HG03378 (cell line): ENCODE measurements around the gene KREMEN2.

ENCODE experiments used
- ATAC-seq: cut with Tn5 transposase; IDR thresholded peaks from one replicate; pipeline ENCODE4 v1.9.1; 2021; ENCODE audit warnings: mild to moderate bottlenecking, moderate library complexity; ENCODE audit not compliant: unreplicated experiment

Gene KREMEN2

GRCh38 chr16:2976201-2976600 is 12.1 kb downstream of the KREMEN2 start:
- no peak for ATAC-seq

GRCh38 chr16:2976673-2977072 is 12.6 kb downstream of the KREMEN2 start:
- no peak for ATAC-seq

- no peak for ATAC-seq
Observed at GRCh38 chr16:2977440-2977839, 13.4 kb downstream of the KREMEN2 start.

DNA sequence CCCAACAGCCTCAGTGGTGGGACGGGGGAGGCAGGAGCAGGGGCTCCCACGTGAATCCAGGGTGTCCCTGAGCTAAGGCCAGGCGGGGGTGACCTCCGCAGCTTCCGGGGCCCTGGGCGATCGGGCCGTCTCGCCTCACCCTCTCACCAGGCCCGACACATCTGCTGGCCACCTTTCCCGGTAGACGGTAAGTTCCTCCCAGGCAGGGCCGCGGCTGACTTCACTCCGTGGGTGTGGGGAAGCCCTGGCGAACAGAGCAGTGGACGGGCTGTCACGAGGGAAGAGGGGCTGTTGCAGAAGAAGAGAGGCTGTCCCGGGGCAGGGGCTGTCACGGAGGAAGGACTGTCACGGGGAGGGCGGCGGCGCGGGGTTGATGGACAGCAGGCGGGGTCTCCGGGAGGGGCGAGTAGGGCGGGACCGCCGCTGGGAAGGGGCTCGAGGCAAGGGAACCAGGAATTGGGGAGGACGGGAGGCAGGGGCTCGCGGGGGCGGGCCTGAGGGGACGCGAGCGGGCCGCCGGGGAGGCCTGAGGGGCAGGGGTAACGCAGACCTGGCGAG is 15.7 kb downstream of the KREMEN2 start:
- ATAC-seq: no peak

- peak; percentile 53 for ATAC-seq
Observed at GRCh38 chr16:2980227-2981176, 16.4 kb downstream of the KREMEN2 start, which contains the start of gene PKMYT1. PKMYT1 (minus strand) TSS chr16:2980446; CDS start chr16:2979657, 789 bp downstream.

DNA sequence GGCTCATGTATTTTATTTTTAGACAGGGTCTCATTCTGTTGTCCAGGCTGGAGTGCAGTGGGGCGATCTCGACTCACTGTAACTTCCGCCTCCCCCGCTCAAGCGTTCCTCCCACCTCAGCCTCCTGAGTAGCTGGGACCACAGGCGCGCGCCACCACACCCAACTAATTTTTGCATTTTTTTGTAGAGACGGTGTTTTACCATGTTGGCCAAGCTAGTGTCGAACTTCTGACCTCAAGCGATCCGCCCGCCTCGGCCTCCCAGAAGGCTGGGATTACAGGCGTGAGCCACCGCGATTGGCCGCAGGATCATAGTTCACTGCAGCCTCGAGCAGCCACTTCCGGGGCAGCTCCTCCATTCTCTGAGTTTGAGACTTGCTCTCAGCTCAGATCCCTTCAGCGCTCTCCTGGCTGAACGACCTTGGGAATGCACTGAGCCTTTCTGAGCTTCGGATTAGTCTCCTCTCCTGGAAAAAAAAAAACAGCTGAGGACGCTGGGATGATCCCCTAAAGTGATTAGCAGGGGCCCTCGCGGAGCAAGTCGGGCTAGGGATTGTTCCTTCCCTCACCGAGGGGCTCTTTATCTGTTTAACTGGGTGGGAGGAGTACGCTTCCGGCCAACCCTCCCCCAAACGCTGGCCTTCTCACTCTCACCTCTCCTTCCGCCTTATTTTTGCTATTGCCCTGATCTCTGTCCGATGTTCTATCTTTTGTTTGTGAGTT is 17.3 kb downstream of the KREMEN2 start:
- no peak for ATAC-seq

- no peak for ATAC-seq
Observed at GRCh38 chr16:2981899-2982250, 17.8 kb downstream of the KREMEN2 start.

DNA sequence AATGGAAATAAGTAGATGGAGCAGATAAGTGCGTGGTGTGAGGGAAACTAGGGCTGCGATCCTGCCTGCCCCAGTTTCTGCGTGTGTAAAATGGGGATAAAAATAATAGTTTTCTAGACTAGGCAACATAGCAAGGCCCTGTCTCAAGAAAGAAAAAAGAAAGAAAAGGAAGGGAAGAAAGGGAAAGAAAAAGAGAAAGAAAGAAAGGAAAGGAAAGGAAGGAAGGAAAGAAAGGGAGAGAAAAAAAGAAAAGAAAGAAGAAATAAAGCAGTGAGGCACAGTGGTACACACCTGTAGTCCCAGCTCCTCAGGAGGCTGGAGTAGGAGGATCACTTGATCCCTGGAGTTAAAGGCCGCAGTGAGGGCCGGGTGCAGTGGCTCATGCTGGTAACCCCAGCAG is 18.3 kb downstream of the KREMEN2 start:
- no peak for ATAC-seq

DNA sequence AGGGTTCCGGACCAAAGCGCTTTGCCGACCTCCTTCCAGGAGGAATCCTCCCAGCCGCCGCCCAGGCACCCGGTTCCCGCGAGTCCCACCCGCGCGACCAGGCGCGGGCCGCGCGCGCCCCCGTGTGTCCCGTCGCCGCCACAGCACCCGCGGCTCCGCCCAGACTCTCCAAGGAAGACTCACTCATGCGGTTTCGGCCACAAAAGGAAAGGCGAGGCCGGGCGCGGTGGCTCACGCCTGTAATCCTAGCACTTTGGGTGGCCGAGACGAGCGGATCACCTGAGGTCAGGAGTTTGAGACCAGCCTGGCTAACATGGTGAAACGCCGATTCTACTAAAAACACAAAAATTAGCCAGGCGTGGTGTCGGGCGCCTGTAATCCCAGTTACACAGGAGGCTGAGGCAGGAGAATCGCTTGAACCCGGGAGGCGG is 19.6 kb downstream of the KREMEN2 start:
- no peak for ATAC-seq

- ATAC-seq: no peak
Observed at GRCh38 chr16:2985462-2985861, 21.4 kb downstream of the KREMEN2 start.

DNA sequence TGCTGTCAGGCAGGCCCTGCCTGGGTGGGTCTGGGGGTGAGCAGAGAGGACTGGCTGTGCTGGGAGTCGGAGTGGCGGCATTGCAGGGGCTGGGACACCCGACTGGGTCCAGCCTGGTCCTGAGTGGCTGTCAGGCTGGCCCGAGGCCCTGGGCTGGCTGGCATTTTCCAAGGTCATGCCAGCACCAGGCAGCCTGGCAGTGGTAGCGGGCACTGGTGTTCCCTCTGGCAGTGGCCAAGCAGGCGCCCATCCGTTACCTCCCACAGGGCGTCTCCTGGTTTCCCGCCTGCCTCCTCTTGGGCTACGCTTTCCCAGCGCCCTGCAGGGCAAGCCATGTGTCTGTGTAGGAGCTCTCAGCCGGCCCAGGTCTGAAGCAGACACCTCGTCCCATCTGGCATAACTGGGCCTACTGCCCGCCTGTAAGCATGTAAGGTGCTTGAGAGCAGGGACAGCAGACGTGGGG is 21.8 kb downstream of the KREMEN2 start:
- no peak for ATAC-seq

GRCh38 chr16:2986623-2987188 is 22.6 kb downstream of the KREMEN2 start:
- ATAC-seq: no peak

DNA sequence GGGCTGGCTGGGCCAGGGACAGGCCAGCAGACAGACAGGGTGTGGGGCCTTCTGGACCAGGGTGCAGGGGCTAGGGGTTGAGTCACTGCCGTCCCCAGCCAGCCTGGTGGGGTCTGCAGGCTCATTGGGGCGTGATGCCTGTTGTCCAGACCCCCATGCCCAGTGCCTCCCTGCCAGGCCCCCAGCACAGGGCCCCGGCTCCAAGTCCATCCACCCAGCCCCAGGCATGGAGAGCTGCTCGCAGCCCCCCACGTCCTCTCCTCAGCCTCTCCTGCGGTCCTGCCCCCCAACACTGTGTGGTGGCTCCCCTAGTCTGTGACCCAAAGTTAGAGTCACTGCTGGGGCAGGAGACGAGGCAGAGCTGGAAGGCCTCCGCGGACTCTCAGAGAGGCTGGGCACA is 23.2 kb downstream of the KREMEN2 start:
- ATAC-seq: no peak

DNA sequence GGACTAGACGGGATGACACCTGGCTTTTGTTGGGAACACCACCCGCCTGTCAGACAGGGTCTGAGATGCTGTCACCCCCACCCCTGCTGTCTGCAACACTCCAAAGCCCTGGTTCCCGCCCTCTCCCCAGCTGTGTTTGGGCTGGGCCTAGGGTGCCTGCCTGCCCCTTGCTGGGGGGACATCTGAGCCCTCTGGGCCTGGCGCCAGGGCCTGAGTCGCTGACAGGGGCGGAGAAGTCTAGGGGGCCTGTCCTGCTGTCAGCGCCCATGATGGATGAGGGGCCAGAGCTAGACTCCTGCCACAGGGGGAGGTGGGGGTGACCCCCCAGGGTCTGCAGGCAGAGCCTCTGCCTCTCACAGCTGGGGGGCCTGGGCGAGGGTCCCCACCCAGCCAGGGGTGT is 23.8 kb downstream of the KREMEN2 start:
- no peak for ATAC-seq

GRCh38 chr16:2988590-2989099 is 24.6 kb downstream of the KREMEN2 start:
- no peak for ATAC-seq

GRCh38 chr16:2990891-2991290 is 26.8 kb downstream of the KREMEN2 start:
- no peak for ATAC-seq

DNA sequence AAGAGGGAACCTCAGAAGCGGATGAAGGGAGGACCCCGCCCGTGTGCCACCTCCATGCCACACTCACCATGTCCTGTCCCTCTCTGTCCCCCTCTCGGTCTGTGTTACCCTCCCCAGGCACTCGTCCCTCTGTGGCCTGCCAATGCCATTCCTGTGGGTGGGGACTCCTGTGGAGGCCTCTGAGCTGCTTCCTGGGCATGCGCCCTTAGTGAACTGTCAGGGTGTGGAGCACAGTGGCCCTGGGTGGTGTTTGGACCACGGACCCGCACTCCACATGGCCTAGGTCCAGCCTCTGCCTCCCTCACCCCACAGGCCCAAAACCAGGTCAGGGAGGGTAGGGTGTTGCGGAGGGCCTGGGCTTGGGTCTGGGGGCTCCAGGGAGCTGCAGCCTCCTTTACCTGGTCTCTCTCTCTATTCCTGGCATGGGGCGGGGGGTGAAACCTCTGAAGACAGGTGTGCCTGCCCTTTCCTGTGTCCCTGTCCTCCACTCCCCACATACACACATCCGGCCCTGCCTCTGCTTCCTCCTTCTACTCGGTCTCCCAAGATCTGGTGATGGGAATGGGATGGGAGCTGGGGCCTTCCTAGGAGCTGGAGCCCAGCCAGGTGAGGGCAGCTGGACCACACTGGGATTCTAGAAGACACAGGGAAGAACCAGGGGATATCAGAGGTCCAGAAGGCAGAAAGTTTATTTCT is 27.6 kb downstream of the KREMEN2 start:
- no peak for ATAC-seq

DNA sequence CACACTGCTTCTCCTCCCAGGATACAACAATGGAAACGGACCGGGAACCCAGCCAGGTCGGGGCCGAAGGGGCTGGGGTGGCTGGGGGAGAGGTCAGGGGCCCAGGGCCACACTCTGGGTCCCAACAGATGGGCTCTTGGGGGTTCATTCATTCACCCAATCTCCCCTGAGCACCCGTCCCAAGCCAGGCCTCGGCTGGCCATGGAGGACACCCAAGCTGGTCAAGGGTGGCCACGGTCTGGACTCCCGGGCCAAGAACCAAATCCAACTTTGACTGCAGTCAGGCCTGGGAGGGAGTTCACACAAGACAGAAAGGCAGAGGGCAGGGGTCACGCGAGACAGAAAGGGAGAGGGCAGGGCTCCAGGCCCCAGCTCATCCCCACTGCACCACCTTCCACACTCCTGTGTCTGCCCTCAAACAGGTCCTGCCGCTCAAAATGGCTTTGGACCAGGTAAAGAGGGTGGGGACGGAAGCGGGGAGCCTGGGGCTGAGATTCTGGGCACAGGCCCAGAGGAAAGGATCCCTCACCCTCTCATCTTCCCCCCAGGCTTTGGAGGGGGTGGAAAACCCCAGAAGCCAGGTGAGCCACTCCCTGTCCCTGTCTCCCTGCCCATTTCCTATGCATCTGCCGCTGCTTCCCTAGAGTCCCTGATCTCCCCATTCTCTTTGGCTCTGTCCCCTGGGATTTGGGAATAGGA is 28.5 kb downstream of the KREMEN2 start:
- ATAC-seq: no peak

DNA sequence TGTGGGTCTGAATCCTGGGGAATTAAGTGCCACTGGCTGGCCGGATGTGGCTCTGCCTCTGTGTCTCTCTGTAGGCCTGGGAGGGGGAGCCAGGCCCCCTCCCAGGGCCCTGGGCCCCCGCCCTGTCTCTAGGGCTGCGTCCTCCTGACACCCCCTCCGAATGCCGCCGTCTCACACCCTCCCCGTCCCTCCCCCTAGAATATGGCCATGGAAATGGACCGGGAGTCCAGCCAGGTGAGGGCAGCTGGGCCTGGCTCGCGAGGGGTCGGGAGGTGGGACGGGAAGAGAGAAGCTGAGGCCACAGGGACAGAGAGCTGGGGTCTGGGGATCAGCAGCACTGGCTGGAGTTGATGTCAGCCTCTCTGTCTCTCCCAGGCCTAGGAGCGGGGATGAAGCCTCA is 32.2 kb downstream of the KREMEN2 start:
- no peak for ATAC-seq

- ATAC-seq: no peak
Observed at GRCh38 chr16:2999929-3000328, 35.9 kb downstream of the KREMEN2 start.
